ENCODE data around the gene FGF21.
"Not testable (repeated sequence)": the region's sequence is repeated elsewhere in the genome, so short reads cannot be mapped to it uniquely, and the experiment has no call there.

Gene FGF21

GRCh38 chr19:48770266-48770665 lies 14.9 kb downstream of the FGF21 start:
- DNase-seq (ENCODE audit: insufficient read length, low spot score) (no peak), FAIRE-seq (no peak)
- TF ChIP-seq POLR2A (IDR thresholded peaks at IDR 0.05; ENCODE audit: low read depth, low read length) = no peak

GRCh38 chr19:48770734-48771472 lies 15.6 kb downstream of the FGF21 start:
- no peak for TF ChIP-seq POLR2A (IDR thresholded peaks at IDR 0.05; ENCODE audit: low read depth, low read length)
- FAIRE-seq (no peak), DNase-seq (ENCODE audit: insufficient read length, low spot score) (no peak)

GRCh38 chr19:48772503-48772953 lies 17.2 kb downstream of the FGF21 start:
- no peak for TF ChIP-seq POLR2A (IDR thresholded peaks at IDR 0.05; ENCODE audit: low read depth, low read length)
- FAIRE-seq (no peak), DNase-seq (ENCODE audit: insufficient read length, low spot score) (no peak)

- no peak for DNase-seq (ENCODE audit: insufficient read length, low spot score)
- FAIRE-seq = no peak
- TF ChIP-seq POLR2A (IDR thresholded peaks at IDR 0.05; ENCODE audit: low read depth, low read length) = no peak
These were observed 21.8 kb downstream of the FGF21 start for GRCh38 chr19:48777139-48777538.

- TF ChIP-seq POLR2A (IDR thresholded peaks at IDR 0.05; ENCODE audit: low read depth, low read length) = no peak
- DNase-seq (ENCODE audit: insufficient read length, low spot score) (no peak), FAIRE-seq (no peak)
These were observed 22.4 kb downstream of the FGF21 start for GRCh38 chr19:48777720-48778119.

- TF ChIP-seq POLR2A (IDR thresholded peaks at IDR 0.05; ENCODE audit: low read depth, low read length) = no peak
These were observed 24.3 kb downstream of the FGF21 start for GRCh38 chr19:48779636-48780035.

GRCh38 chr19:48780631-48781391 lies 25.5 kb downstream of the FGF21 start:
- FAIRE-seq = peak; percentile 33
- no peak for DNase-seq (ENCODE audit: insufficient read length, low spot score)
- no peak for TF ChIP-seq POLR2A (IDR thresholded peaks at IDR 0.05; ENCODE audit: low read depth, low read length)

More at GRCh38 chr19:48779636-48780035, 24.3 kb downstream of the FGF21 start:
- FAIRE-seq = no peak
- no peak for DNase-seq (ENCODE audit: insufficient read length, low spot score)

- TF ChIP-seq POLR2A (IDR thresholded peaks at IDR 0.05; ENCODE audit: low read depth, low read length) = no peak
- DNase-seq (ENCODE audit: insufficient read length, low spot score) (no peak), FAIRE-seq (no peak)
These were observed 29.2 kb downstream of the FGF21 start for GRCh38 chr19:48784527-48784926.

GRCh38 chr19:48786422-48786821 lies 31.1 kb downstream of the FGF21 start:
- not testable (repeated sequence) for DNase-seq (ENCODE audit: insufficient read length, low spot score); FAIRE-seq

GRCh38 chr19:48787331-48787730 lies 32.0 kb downstream of the FGF21 start:
- DNase-seq (ENCODE audit: insufficient read length, low spot score); FAIRE-seq: not testable (repeated sequence)

GRCh38 chr19:48793271-48793670 lies 37.9 kb downstream of the FGF21 start:
- DNase-seq (ENCODE audit: insufficient read length, low spot score) (no peak), FAIRE-seq (no peak)
- TF ChIP-seq POLR2A (IDR thresholded peaks at IDR 0.05; ENCODE audit: low read depth, low read length) = no peak

- no peak for TF ChIP-seq POLR2A (IDR thresholded peaks at IDR 0.05; ENCODE audit: low read depth, low read length)
- no peak for FAIRE-seq
These were observed 39.0 kb downstream of the FGF21 start for GRCh38 chr19:48794291-48794690.

GRCh38 chr19:48795055-48795684 lies 39.8 kb downstream of the FGF21 start:
- peak; percentile 27 for FAIRE-seq

More at GRCh38 chr19:48794291-48794690, 39.0 kb downstream of the FGF21 start:
- no peak for DNase-seq (ENCODE audit: insufficient read length, low spot score)

GRCh38 chr19:48795685-48796070 lies 40.4 kb downstream of the FGF21 start:
- FAIRE-seq = no peak
- no peak for TF ChIP-seq POLR2A (IDR thresholded peaks at IDR 0.05; ENCODE audit: low read depth, low read length)
- no peak for DNase-seq (ENCODE audit: insufficient read length, low spot score)

More at GRCh38 chr19:48795055-48795684, 39.8 kb downstream of the FGF21 start:
- TF ChIP-seq POLR2A (IDR thresholded peaks at IDR 0.05; ENCODE audit: low read depth, low read length) = no peak
- DNase-seq (ENCODE audit: insufficient read length, low spot score) = peak; percentile 61
